ENCODE data around the gene FOXK2.

- TF ChIP-seq EZH2 (IDR thresholded peaks at IDR 0.05; ENCODE audit: borderline replicate concordance, insufficient read depth, low read depth, low read length, poor library complexity, severe bottlenecking) = no peak
- TF ChIP-seq CTCF (IDR thresholded peaks at IDR 0.05) = no peak
Observed at GRCh38 chr17:82596837-82597672, 77.5 kb downstream of the FOXK2 start.

All from B cell (primary cell).